ACC112 (cell line): ENCODE measurements around the gene MARK2.
A peak's percentile ranks its signal among the peaks of the same experiment; 100 is the strongest.

ENCODE experiments used
- H2AFZ ChIP-seq: fragments of 200-600 bp; sonication (generic); one replicate; pipeline ENCODE4 v1.6.0; 2017; ENCODE audit warnings: antibody characterized with exemption, low read length; ENCODE audit not compliant: unreplicated experiment
- H3K27ac ChIP-seq: fragments of 200-600 bp; sonication (generic); 2 replicates; pipeline ENCODE4 v1.5.1; 2014; ENCODE audit warnings: low read depth, mild to moderate bottlenecking, antibody characterized with exemption, low read length, moderate library complexity
- H3K27me3 ChIP-seq: fragments of 200-600 bp; sonication (generic); 2 replicates; pipeline ENCODE4 v1.6.1; 2014; ENCODE audit warnings: mild to moderate bottlenecking, antibody characterized with exemption, low read length, moderate library complexity, mixed read lengths; ENCODE audit not compliant: insufficient read depth
- H3K36me3 ChIP-seq: fragments of 200-600 bp; sonication (generic); 2 replicates; pipeline ENCODE4 v1.6.1; 2016; ENCODE audit warnings: mild to moderate bottlenecking, antibody characterized with exemption, low read length, moderate library complexity, mixed read lengths; ENCODE audit not compliant: insufficient read depth
- H3K4me1 ChIP-seq: fragments of 200-600 bp; sonication (generic); one replicate; pipeline ENCODE4 v1.6.1; 2016; ENCODE audit warnings: low read length, mixed read lengths; ENCODE audit not compliant: insufficient read depth, unreplicated experiment, control insufficient read depth
- H3K4me3 ChIP-seq: fragments of 200-600 bp; sonication (generic); 2 replicates; pipeline ENCODE4 v1.5.1; 2014; ENCODE audit warnings: mild to moderate bottlenecking, low read depth, low read length
- H3K79me2 ChIP-seq: fragments of 200-600 bp; sonication (generic); one replicate; pipeline ENCODE4 v1.6.0; 2016; ENCODE audit warnings: low read length; ENCODE audit not compliant: control insufficient read depth, unreplicated experiment, insufficient read depth

MARK2 gene

DNA sequence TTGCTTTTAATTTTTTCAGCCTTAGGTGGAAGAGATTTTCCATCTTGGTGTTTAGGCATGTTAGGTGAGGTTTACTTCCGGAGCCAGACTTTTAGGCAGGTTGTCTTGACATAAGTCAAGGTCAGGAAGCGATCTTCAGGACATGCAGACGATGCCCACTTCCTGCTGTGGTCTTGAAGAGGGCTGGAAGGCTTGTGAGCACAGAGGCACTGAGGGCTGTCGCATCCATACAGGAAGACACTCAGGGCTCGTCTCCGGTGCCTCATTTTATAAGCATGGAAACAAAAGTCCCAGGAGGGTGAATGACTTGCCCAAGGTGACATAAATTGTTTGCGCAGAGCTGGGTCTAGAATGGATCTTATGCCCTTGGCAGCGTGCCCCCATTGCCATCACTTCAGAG is 30.8 kb downstream of the MARK2 start:
- H3K27me3 ChIP-seq, result no peaks in the 10 kb centered on the region
- peak overlapping the region; percentile 54; the same call in 1 of the 2 replicates for H3K27ac ChIP-seq
- peaks cover 43% of the 10 kb centered on the region for H3K4me1 ChIP-seq
- H3K36me3 ChIP-seq, result no peaks in the 10 kb centered on the region
- no peak overlapping the region for H3K4me3 ChIP-seq
- peaks cover 73% of the 10 kb centered on the region for H3K79me2 ChIP-seq
- no peak overlapping the region for H2AFZ ChIP-seq

DNA sequence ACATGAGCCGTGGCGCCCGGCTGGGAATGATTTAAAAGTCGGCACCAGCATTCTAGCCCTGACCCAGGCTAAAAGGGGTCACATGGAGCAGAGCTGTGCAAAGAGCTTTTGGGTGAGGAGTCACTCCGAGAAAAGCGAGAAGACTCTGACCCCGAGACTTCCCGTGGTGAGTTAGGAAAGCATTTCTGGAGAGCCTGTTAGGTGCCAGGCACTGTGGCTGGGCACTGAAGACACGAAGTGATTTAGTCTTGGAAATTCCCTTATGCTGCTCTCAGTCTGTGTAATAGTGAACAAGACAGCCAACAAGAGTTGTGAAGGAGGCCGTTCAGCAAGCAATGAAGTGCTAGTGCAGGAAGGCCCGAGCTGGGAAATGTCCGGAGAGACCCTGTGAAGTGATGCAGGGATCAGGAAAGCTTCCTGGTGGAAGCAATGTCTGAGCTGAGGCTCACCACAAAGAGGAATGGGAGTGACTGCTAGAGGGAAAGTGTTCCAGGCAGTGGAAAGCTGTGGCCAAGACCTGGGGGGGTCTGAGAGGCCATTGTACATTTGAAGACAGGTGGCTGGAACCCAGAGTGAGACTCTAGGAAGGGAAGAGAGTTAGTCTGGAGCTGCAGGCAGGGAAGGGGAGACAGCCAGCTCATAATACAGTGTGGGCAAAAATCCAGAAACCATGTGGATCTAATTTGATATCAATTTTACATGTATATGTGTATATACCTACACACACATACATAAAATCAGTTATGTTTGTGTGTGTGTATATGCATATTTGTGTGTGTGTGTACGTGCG is 31.6 kb downstream of the MARK2 start:
- Histone ChIP-seq H3K4me3 (no peak overlapping the region), H3K4me1 (peaks cover 42% of the 10 kb centered on the region), H3K27me3 (no peaks in the 10 kb centered on the region), H3K27ac (peak overlapping the region; percentile 54), H3K79me2 (peaks cover 76% of the 10 kb centered on the region), H3K36me3 (no peaks in the 10 kb centered on the region), H2AFZ (no peak overlapping the region)

DNA sequence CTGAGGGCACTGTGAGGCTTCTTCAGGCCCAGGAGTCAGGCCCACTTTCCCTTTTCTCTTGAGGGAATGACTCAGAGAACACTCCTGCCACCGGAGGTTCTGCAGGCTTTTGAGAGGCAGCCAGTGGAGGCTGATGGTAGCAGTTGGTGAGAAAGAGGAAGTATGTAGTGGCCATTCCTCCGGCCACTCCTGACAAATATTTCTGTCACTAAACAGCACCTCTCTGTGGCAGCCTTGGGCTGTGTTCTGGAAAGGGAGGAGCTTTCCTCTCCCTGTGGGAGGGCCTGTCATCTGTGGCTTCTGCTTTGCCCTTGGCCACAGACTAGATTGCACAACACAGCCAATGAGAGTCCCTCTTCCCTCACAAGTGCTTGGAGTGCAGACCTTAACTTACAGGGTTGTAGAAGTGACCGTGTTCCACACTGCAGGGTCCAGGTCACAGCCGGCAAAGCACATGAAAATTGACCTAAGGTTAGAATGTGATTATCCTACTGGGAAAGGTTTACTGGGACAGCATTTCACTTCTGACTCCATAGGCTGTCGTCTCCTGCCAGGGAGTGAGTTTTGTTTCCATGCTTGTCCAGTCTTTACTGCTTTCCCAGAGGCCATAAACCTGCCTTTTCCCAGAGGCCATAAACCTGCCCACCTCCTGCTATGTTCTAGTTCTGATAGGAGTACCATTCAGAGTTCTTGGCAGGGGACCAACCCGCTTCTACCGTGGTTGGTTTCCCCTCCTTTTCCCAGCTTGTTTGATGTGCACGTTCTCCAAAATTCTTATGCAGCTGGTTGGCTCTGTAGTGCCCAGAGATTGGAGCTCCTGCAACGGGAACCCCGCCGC is 33.3 kb downstream of the MARK2 start:
- no peaks in the 10 kb centered on the region for H3K27me3 ChIP-seq
- H3K4me3 ChIP-seq, result peak overlapping the region; percentile 46
- peaks cover 77% of the 10 kb centered on the region for H3K79me2 ChIP-seq
- H3K27ac ChIP-seq, result peak overlapping the region; percentile 61
- no peak overlapping the region for H2AFZ ChIP-seq
- no peaks in the 10 kb centered on the region for H3K36me3 ChIP-seq
- H3K4me1 ChIP-seq, result peaks cover 34% of the 10 kb centered on the region

DNA sequence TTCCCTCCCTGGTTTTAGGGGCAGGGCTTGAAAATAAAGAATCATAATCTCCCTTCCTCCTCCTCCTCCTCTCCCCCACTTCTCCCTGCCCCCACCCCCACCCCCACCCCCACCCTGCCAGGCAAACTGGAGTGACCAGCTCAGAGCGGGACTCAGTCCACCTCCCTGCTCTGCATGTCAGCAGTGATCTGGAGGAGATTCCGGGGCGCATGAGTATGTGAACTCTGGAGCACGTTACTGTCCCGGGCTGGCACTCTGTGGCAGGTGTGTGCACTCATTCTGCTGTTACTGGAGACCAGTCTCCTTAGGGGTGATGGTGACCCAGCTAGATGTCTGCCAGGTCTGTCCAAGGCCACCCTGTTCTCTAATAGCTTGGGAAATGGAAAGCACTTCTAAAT is 33.9 kb downstream of the MARK2 start:
- Histone ChIP-seq H3K27ac (0 out of 2 replicates have a peak overlapping the region, but pooled peaks have one; percentile 10), H3K4me1 (peaks cover 34% of the 10 kb centered on the region), H3K4me3 (no peak overlapping the region), H2AFZ (no peak overlapping the region), H3K27me3 (no peaks in the 10 kb centered on the region), H3K36me3 (no peaks in the 10 kb centered on the region), H3K79me2 (peaks cover 76% of the 10 kb centered on the region)

DNA sequence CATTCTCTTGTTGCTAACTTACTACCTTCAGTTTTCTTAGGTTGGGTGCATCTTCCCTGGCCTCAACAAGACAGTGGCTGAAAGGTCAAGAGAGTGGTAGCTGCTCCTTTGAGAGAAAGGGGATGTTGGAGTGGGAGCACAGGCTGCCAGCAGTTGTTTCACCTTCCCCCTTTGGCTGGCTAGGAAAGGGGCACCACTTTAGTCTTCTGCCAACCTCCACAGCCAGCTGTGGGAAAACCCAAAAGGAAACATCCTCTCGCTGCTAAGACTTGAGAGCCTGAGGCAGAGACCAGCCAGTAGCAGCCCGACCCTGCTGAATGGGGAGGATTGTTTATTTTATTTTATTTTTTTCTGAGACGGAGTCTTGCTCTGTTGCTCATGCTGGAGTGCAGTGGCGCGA is 34.4 kb downstream of the MARK2 start:
- H3K4me3 ChIP-seq, result no peak overlapping the region
- H3K4me1 ChIP-seq, result peaks cover 34% of the 10 kb centered on the region
- H3K27ac ChIP-seq, result 0 out of 2 replicates have a peak overlapping the region, but pooled peaks have one; percentile 10
- no peak overlapping the region for H2AFZ ChIP-seq
- H3K36me3 ChIP-seq, result no peaks in the 10 kb centered on the region
- H3K79me2 ChIP-seq, result peaks cover 79% of the 10 kb centered on the region
- H3K27me3 ChIP-seq, result no peaks in the 10 kb centered on the region

DNA sequence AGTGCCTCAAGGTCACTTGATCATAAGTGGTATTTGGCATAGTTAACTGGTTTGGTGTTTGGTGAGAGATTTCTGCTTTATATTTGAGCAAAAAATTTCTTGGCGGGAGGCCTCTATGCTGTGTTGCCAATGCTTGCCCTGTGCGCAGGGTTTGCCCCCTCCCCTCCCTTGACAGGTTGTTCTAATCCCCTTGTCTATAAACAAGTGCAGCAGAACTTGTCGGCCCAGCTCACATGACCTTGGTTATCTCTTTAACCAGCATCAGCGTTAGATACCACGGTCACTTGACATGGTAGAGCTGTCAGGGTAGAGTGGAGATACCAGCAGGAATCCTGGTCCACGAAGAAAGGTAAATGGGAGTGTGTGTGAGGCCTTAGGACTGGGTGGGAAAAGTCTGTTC is 35.6 kb downstream of the MARK2 start:
- no peaks in the 10 kb centered on the region for H3K27me3 ChIP-seq
- no peak overlapping the region for H2AFZ ChIP-seq
- H3K27ac ChIP-seq, result no peak overlapping the region
- no peaks in the 10 kb centered on the region for H3K36me3 ChIP-seq
- peaks cover 72% of the 10 kb centered on the region for H3K79me2 ChIP-seq
- no peak overlapping the region for H3K4me3 ChIP-seq
- peaks cover 41% of the 10 kb centered on the region for H3K4me1 ChIP-seq

DNA sequence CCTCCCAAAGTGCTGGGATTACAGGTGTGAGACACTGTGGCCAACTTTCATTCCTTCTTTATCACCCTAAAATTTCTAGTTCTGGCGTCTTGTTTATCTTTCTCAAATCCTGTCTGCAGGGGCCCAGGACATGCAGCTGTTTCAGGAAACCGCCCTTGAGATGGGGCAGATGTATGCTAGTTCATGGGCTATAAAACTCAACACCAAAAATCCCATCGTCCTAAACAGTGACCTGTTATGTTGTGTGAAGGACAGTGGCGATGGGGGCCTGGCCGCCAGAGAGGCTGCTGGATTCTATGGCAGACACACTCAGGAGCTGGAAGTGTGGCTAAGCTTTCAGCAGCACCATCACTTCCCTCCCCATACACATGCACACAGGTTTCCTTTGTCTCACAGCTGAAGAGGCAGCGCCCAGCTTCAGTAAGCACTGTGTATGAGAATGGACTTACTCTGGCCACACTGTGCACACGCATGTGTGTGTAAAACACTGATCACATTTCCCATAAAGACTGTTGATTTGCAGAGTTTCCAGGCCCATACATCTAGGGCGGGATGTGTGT is 36.7 kb downstream of the MARK2 start:
- no peak overlapping the region for H3K27ac ChIP-seq
- H3K27me3 ChIP-seq, result no peaks in the 10 kb centered on the region
- no peaks in the 10 kb centered on the region for H3K36me3 ChIP-seq
- peaks cover 70% of the 10 kb centered on the region for H3K79me2 ChIP-seq
- H3K4me3 ChIP-seq, result no peak overlapping the region
- peaks cover 41% of the 10 kb centered on the region for H3K4me1 ChIP-seq
- no peak overlapping the region for H2AFZ ChIP-seq

DNA sequence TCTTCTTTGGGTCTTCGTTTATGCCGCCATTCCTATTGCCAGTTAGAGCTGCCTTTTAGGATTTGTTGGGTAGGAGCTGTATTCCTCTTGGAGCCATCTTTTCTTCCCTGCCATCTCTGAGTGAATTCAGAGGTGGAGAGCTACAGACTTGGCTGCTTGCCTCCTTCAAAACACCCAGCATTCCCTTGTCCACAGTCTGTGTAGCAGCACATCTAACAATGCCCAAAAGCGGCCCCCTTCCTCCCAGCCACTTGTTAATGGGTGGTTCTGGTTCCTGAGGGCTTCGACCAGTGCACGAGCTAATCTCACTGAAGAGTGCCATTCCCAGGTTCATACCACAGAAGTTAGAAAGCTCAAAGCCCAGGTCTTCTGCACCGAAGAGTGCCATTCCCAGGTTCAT is 37.7 kb downstream of the MARK2 start:
- H3K27ac ChIP-seq, result no peak overlapping the region
- H3K79me2 ChIP-seq, result peaks cover 74% of the 10 kb centered on the region

DNA sequence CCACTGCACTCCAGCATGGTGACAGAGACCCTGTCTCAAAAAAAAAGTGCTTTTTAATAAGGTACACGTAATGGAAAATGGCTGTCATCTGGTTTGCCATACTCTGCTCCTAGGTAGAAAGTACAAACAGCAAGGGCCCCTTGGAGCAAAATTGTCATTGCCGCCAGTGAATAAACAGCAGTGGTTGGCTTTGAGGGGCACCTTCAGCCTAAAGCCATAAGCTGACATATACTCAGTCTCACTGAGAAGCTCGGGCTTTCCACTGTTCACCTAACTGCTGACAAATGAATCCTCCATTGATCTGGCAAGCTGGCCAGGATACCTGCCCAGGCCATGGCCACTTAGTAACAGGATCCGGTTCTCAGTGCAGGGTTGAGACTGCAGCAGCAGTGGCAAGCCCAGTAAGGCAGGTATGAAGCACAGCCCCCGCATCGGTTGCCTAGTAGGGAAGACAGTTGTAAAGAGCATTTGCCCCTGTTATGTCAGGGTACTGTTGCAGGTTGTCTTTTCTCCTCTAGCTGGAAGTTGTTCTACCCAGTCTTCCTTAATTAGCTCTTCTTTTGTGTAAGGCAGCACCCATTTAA is 38.8 kb downstream of the MARK2 start:
- Histone ChIP-seq H3K4me3 (no peak overlapping the region), H3K4me1 (peaks cover 29% of the 10 kb centered on the region), H3K36me3 (no peaks in the 10 kb centered on the region), H3K79me2 (peaks cover 75% of the 10 kb centered on the region), H3K27ac (no peak overlapping the region), H2AFZ (no peak overlapping the region), H3K27me3 (no peaks in the 10 kb centered on the region)

More for the DNA sequence above, 37.7 kb downstream of the MARK2 start:
- Histone ChIP-seq H3K27me3 (no peaks in the 10 kb centered on the region), H3K36me3 (no peaks in the 10 kb centered on the region), H3K4me1 (peaks cover 35% of the 10 kb centered on the region), H3K4me3 (no peak overlapping the region), H2AFZ (no peak overlapping the region)

DNA sequence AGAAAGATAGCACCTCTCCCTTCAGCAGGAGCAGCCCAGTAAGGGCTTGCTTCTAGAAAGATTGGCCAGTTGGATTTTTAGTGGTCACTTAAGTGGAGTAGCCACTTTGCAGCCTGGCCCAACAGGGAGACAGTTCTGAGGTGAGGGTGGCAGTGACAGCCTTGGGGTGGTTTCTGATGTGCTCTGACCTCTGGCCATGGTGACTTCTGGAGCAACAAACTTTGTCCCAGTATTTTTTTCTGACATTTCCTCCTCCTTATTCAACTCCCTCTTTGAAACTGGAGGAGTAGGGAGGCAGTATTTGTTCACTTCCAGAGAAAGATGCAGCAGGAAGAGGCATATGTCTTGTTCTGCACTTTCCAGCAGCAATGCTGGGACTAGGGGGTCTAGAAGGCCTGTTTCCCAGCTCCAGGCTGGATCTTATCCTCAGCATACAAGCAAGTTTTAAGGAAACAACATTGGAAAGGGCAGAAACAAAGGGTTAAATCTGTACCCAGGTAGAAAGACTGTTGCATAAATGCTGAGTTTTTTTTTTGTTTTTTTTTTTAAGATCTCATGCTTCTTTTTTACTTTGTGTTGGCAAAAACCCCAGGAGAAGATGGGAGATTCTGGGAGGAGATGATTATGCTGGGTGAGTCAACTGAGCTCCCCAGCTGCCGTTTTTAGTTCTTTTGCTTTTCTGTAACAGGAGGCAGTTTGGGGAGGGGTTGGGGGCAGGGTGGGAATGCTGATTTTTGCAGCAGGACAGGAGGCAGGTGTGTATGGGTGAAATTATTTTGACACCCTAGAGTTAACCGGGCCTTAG is 40.9 kb downstream of the MARK2 start:
- Histone ChIP-seq H3K27ac (peak overlapping the region; percentile 46), H3K79me2 (peaks cover 64% of the 10 kb centered on the region), H3K27me3 (no peaks in the 10 kb centered on the region), H3K36me3 (no peaks in the 10 kb centered on the region), H3K4me3 (peak overlapping the region; percentile 26; the same call in 1 of the 2 replicates), H3K4me1 (peaks cover 22% of the 10 kb centered on the region), H2AFZ (no peak overlapping the region)
